GM12878 (cell line): Measurements from ENCODE around the gene ITIH1.

Experiments used
- EED ChIP-seq: sonication (generic); IDR thresholded peaks from 2 replicates; pipeline ENCODE4 v1.6.1; 2016; ENCODE audit warnings: antibody characterized with exemption, low read depth
- EZH2 ChIP-seq: IDR thresholded peaks from 2 replicates; pipeline ENCODE4 v1.6.1; 2012; ENCODE audit warnings: low read depth, mild to moderate bottlenecking, control low read depth, inconsistent platforms, low read length, borderline replicate concordance; ENCODE audit not compliant: control insufficient read depth
- HCFC1 ChIP-seq: fragments of 150-350 bp; IDR thresholded peaks from 2 replicates; pipeline ENCODE4 v1.6.1; 2014; ENCODE audit warnings: low read length
- MAX ChIP-seq: IDR thresholded peaks from 2 replicates; pipeline ENCODE4 v1.6.1; 2012; ENCODE audit warnings: low read depth, low read length, improper control_type of control experiment
- POLR2A ChIP-seq: IDR thresholded peaks from 2 replicates; pipeline ENCODE4 v1.6.1; 2011; ENCODE audit warnings: low read depth, mild to moderate bottlenecking, low read length
- SREBF2 ChIP-seq: IDR thresholded peaks from 2 replicates; pipeline ENCODE4 v1.6.1; 2012; ENCODE audit warnings: mild to moderate bottlenecking, low read length
- USF2 ChIP-seq: IDR thresholded peaks from 2 replicates; pipeline ENCODE4 v1.6.1; 2011; ENCODE audit warnings: low read depth, low read length, improper control_type of control experiment, borderline replicate concordance
- TF ChIP-seq, protein P1 (sequence below), 3 experiments: IDR thresholded peaks in 2 of 3; conservative IDR thresholded peaks in 1 of 3; 2 replicates each; pipeline ENCODE4 v1.5.1; 2011; ENCODE audit warnings: low read depth in 3 of 3, low read length in 3 of 3, mild to moderate bottlenecking in 3 of 3, control low read depth in 2 of 3, moderate library complexity in 2 of 3, inconsistent platforms in 1 of 3, mixed read lengths in 1 of 3; ENCODE audit not compliant: control insufficient read depth in 2 of 3, insufficient read depth in 1 of 3; ENCODE audit errors: extremely low read depth in 1 of 3

- no peak for TF ChIP-seq HCFC1
- no peak for TF ChIP-seq USF2
- no peak for TF ChIP-seq EED
- no peak for TF ChIP-seq POLR2A
- TF ChIP-seq, protein P1, sequence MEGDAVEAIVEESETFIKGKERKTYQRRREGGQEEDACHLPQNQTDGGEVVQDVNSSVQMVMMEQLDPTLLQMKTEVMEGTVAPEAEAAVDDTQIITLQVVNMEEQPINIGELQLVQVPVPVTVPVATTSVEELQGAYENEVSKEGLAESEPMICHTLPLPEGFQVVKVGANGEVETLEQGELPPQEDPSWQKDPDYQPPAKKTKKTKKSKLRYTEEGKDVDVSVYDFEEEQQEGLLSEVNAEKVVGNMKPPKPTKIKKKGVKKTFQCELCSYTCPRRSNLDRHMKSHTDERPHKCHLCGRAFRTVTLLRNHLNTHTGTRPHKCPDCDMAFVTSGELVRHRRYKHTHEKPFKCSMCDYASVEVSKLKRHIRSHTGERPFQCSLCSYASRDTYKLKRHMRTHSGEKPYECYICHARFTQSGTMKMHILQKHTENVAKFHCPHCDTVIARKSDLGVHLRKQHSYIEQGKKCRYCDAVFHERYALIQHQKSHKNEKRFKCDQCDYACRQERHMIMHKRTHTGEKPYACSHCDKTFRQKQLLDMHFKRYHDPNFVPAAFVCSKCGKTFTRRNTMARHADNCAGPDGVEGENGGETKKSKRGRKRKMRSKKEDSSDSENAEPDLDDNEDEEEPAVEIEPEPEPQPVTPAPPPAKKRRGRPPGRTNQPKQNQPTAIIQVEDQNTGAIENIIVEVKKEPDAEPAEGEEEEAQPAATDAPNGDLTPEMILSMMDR (IDR thresholded peaks at IDR 0.05 in 2 of 3, conservative IDR thresholded peaks at IDR 0.05 in 1 of 3; ENCODE audit: control insufficient read depth in 2 of 3, extremely low read depth in 1 of 3, insufficient read depth in 1 of 3, low read depth in 3 of 3, low read length in 3 of 3), result no peak
- TF ChIP-seq EZH2, result no peak
- no peak for TF ChIP-seq MAX
- no peak for TF ChIP-seq SREBF2
Observed at GRCh38 chr3:52756141-52756540, 21.3 kb upstream of the ITIH1 start.
